HL-60 (cell line): Measurements from ENCODE around the gene RTF2.

ENCODE experiments used
- DNase-seq, 2 experiments: peaks; one replicate each; pipeline ENCODE4 v3.0.0-alpha.2; 2010 to 2020; ENCODE audit warnings: low read depth in 1 of 2, low spot score in 1 of 2
- H3K27ac ChIP-seq: fragments of 250-450 bp; sonication (Bioruptor Pico); replicated peaks from 2 replicates; pipeline ENCODE4 v1.5.1; 2020; ENCODE audit warnings: mild to moderate bottlenecking, moderate library complexity
- H3K27me3 ChIP-seq: fragments of 250-450 bp; sonication (Bioruptor Pico); 2 replicates; pipeline ENCODE4 v1.5.1; 2021; ENCODE audit warnings: mild to moderate bottlenecking, moderate library complexity; ENCODE audit not compliant: insufficient read depth, poor library complexity, severe bottlenecking
- H3K4me3 ChIP-seq: replicated peaks from 2 replicates; pipeline ENCODE4 v1.5.1; 2011; ENCODE audit warnings: mild to moderate bottlenecking, control low read depth, low read length; ENCODE audit not compliant: insufficient read depth
- CTCF ChIP-seq: IDR thresholded peaks from one replicate; pipeline ENCODE4 v1.5.1; 2011; ENCODE audit warnings: low read length, control low read depth, inconsistent platforms; ENCODE audit not compliant: insufficient read depth
- GABPA ChIP-seq: IDR thresholded peaks from 2 replicates; pipeline ENCODE4 v1.6.1; 2012; ENCODE audit warnings: low read depth
- POLR2AphosphoS5 ChIP-seq: IDR thresholded peaks from 2 replicates; pipeline ENCODE4 v1.6.1; 2012; ENCODE audit warnings: low read depth
- REST ChIP-seq: IDR thresholded peaks from 2 replicates; pipeline ENCODE4 v1.6.1; 2012; ENCODE audit warnings: low read depth; ENCODE audit not compliant: insufficient replicate concordance
- SPI1 ChIP-seq: IDR thresholded peaks from 2 replicates; pipeline ENCODE4 v1.6.1; 2012; ENCODE audit warnings: low read depth, mild to moderate bottlenecking, borderline replicate concordance

RTF2 gene

DNA sequence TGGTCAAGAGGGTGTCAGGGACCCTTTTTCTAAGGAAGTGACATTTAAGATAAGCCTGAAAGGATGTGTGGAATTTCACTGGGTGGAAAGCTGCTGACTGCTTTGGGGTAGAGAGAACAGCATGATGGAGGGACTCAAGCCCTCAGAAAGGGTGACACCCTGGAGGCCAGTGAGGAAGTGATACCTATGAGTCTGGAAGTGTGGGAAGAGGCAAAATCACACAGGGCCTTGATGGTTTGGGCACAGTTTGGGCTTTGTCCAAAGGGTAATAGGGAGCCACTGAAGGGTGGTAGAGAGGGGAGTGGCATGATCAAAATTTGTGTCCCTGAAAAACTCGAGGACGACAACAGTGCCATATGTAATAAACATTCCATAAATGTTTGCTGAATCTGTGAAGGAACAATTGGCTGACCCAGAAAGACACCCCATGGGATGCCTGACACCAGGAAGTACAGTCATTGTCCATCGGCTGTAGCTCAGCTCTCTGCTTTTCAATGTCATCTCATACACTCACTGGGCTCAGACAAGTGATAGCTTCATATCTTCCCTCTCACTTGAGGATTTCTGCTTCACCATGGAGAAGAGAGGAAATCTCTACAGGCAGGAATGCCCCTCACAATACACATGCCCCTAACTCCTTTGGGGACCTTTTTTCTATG is 35.1 kb upstream of the RTF2 start:
- no peak for TF ChIP-seq CTCF
- TF ChIP-seq POLR2AphosphoS5, result no peak
- TF ChIP-seq SPI1, result no peak
- no peak for TF ChIP-seq REST
- TF ChIP-seq GABPA, result no peak
- no peak overlapping the region for H3K4me3 ChIP-seq
- no peak for DNase-seq
- H3K27me3 ChIP-seq, result no peaks in the 10 kb centered on the region
- H3K27ac ChIP-seq, result no peak overlapping the region

GRCh38 chr20:56433880-56434255 is 34.6 kb upstream of the RTF2 start:
- Histone ChIP-seq H3K27me3 (no peaks in the 10 kb centered on the region), H3K4me3 (no peak overlapping the region), H3K27ac (no peak overlapping the region)
- TF ChIP-seq SPI1 (no peak), POLR2AphosphoS5 (no peak), CTCF (no peak), REST (no peak)
- no peak for DNase-seq

DNA sequence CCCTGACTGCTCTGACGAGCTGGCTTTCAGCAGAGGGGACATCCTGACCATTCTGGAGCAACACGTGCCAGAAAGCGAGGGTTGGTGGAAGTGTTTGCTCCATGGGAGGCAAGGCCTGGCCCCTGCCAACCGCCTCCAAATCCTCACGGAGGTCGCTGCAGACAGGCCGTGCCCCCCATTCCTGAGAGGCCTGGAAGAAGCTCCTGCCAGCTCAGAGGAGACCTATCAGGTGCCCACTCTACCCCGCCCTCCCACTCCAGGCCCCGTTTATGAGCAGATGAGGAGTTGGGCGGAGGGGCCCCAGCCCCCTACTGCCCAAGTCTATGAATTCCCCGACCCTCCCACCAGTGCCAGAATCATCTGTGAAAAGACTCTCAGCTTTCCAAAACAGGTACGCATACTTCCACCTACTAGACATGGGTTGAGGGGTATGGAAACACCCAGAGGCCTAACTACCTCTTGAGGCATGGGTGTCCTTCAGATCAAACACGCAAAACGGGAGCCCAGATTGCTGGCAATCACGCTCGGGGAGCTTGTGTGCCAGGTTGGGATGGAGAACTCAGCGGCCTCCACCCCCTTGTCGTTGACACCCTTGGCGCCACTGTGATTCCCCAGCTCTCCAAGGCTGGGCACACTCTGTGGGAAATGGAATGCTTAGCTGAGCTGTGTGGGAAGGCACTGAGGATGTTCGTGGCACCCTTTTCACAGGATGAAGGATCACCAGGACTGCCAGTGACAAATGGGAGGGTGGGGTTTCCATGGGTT is 31.0 kb upstream of the RTF2 start:
- Histone ChIP-seq H3K4me3 (no peak overlapping the region), H3K27me3 (no peaks in the 10 kb centered on the region), H3K27ac (no peak overlapping the region)
- DNase-seq, result no peak
- TF ChIP-seq REST (no peak), SPI1 (no peak), GABPA (no peak), POLR2AphosphoS5 (no peak), CTCF (no peak)
